PC-9 (cell line): Measurements from ENCODE around the gene BNIP2. TPM values are rescaled to one million over a fixed set of nuclear protein-coding genes. Genes with fewer than 3 reads are reported as not detected.
"Not testable (repeated sequence)": the region's sequence is repeated elsewhere in the genome, so short reads cannot be mapped to it uniquely, and the experiment has no call there.

Source experiments
- BruUV-seq: library from RNA; stranded (reverse); fragments of 400-500 nt; replicated peaks from 2 replicates; lab custom pipeline; 2021; lab: Mats Ljungman, UMichigan
- CTCF ChIA-PET: fragments of 300-600 bp; sonication (Branson Sonifier 250); formaldehyde crosslinking; loops from one replicate; lab custom pipeline; 2022; ENCODE audit warnings: antibody characterized with exemption; lab: Charles Lee
- POLR2A ChIA-PET: fragments of 300-600 bp; sonication (Branson Sonifier 250); formaldehyde crosslinking; loops from one replicate; lab custom pipeline; 2022; ENCODE audit warnings: antibody characterized with exemption; ENCODE audit not compliant: unreplicated experiment; lab: Charles Lee
- DNase-seq, 2 experiments: peaks; one replicate each; pipeline versions ENCODE4 v3.0.0 to v3.0.0-alpha.2; 2015 to 2022; ENCODE audit warnings: mixed read lengths in 1 of 2
- H2AFZ ChIP-seq: fragments of 200-600 bp; sonication (generic); 2 replicates; pipeline ENCODE4 v1.8.1; 2017; ENCODE audit warnings: antibody characterized with exemption
- H3F3A ChIP-seq: fragments of 200-600 bp; sonication (generic); 2 replicates; pipeline ENCODE4 v1.8.1; 2017; ENCODE audit warnings: antibody characterized with exemption, mild to moderate bottlenecking, low read depth; ENCODE audit not compliant: insufficient read depth
- H3K27ac ChIP-seq: fragments of 200-600 bp; sonication (generic); 2 replicates; pipeline ENCODE4 v1.6.1; 2016; ENCODE audit warnings: mixed run types
- H3K27me3 ChIP-seq: fragments of 200-600 bp; sonication (generic); 2 replicates; pipeline ENCODE4 v1.6.1; 2016; ENCODE audit warnings: low read depth, mixed run types; ENCODE audit not compliant: insufficient read depth
- H3K36me3 ChIP-seq: fragments of 200-600 bp; sonication (generic); 2 replicates; pipeline ENCODE4 v1.6.1; 2016; ENCODE audit warnings: low read depth, mixed run types
- H3K4me1 ChIP-seq: fragments of 200-600 bp; sonication (generic); replicated peaks from 2 replicates; pipeline ENCODE4 v1.6.1; 2016; ENCODE audit warnings: mixed run types; ENCODE audit not compliant: insufficient read depth
- H3K4me2 ChIP-seq: fragments of 200-600 bp; sonication (generic); 2 replicates; pipeline ENCODE4 v1.6.1; 2017; ENCODE audit warnings: mixed run types
- H3K4me3 ChIP-seq: fragments of 200-600 bp; sonication (generic); 2 replicates; pipeline ENCODE4 v1.6.1; 2016; ENCODE audit warnings: mixed run types
- H3K79me2 ChIP-seq: fragments of 200-600 bp; sonication (generic); 2 replicates; pipeline ENCODE4 v1.6.1; 2017; ENCODE audit warnings: low read depth, mixed run types
- H3K9me2 ChIP-seq: fragments of 200-600 bp; sonication (generic); 2 replicates; pipeline ENCODE4 v1.8.1; 2017; ENCODE audit warnings: mild to moderate bottlenecking; ENCODE audit not compliant: insufficient read depth
- H3K9me3 ChIP-seq: fragments of 200-600 bp; sonication (generic); 2 replicates; pipeline ENCODE4 v1.8.1; 2016; ENCODE audit warnings: low read depth; ENCODE audit not compliant: insufficient read depth
- H4K20me1 ChIP-seq: fragments of 200-600 bp; sonication (generic); 2 replicates; pipeline ENCODE4 v1.8.1; 2017; ENCODE audit not compliant: insufficient read depth
- EZH2 ChIP-seq: fragments of 200-600 bp; sonication (generic); IDR thresholded peaks from 2 replicates; pipeline ENCODE4 v1.8.0; 2017; ENCODE audit warnings: antibody characterized with exemption, low read depth
- intact Hi-C: fragments of 100-400 bp; cut with micrococcal nuclease; formaldehyde crosslinking; loops from one replicate; pipeline ENCODE4 v1.10.0; 2022; ENCODE audit not compliant: unreplicated experiment
- total RNA-seq: library from RNA; stranded (reverse); gene quantifications from 2 replicates; pipeline ENCODE4 v1.2.3, GENCODE V29; 2021
- TF ChIP-seq, protein P1 (sequence below): fragments of 200-600 bp; sonication (generic); conservative IDR thresholded peaks from 2 replicates; pipeline ENCODE4 v1.6.1; 2017; ENCODE audit warnings: mixed run types, antibody characterized with exemption, mild to moderate bottlenecking, moderate library complexity

BNIP2 gene
- total RNA-seq, 1 experiment from 2014 or later = 64.3 TPM

GRCh38 chr15:59642351-59642750, 46.8 kb downstream of the BNIP2 start:
- Histone ChIP-seq H3K36me3 (peaks cover 9% of the 10 kb centered on the region; the same call in 1 of the 2 replicates), H3K9me3 (no peaks in the 10 kb centered on the region), H3F3A (no peaks in the 10 kb centered on the region), H3K27ac (no peak overlapping the region), H3K79me2 (no peaks in the 10 kb centered on the region; the same call in 1 of the 2 replicates), H3K4me3 (no peak overlapping the region), H3K9me2 (no peaks in the 10 kb centered on the region), H2AFZ (no peak overlapping the region), H3K4me2 (no peak overlapping the region), H3K4me1 (no peaks in the 10 kb centered on the region), H3K27me3 (no peaks in the 10 kb centered on the region), H4K20me1 (no peaks in the 10 kb centered on the region)
- TF ChIP-seq EZH2 = no peak
- TF ChIP-seq, protein P1, sequence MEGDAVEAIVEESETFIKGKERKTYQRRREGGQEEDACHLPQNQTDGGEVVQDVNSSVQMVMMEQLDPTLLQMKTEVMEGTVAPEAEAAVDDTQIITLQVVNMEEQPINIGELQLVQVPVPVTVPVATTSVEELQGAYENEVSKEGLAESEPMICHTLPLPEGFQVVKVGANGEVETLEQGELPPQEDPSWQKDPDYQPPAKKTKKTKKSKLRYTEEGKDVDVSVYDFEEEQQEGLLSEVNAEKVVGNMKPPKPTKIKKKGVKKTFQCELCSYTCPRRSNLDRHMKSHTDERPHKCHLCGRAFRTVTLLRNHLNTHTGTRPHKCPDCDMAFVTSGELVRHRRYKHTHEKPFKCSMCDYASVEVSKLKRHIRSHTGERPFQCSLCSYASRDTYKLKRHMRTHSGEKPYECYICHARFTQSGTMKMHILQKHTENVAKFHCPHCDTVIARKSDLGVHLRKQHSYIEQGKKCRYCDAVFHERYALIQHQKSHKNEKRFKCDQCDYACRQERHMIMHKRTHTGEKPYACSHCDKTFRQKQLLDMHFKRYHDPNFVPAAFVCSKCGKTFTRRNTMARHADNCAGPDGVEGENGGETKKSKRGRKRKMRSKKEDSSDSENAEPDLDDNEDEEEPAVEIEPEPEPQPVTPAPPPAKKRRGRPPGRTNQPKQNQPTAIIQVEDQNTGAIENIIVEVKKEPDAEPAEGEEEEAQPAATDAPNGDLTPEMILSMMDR = peak; percentile 56
- ChIA-PET CTCF (interaction anchor here (0.7 kb wide), 1 partner anchor 10 kb away, joined by 16 read pairs; no protein-coding TSS in a partner anchor), POLR2A (no interaction called here)
- intact Hi-C loops = no loop called here
- no TSS peak for BruUV-seq
- no peak for DNase-seq

DNA sequence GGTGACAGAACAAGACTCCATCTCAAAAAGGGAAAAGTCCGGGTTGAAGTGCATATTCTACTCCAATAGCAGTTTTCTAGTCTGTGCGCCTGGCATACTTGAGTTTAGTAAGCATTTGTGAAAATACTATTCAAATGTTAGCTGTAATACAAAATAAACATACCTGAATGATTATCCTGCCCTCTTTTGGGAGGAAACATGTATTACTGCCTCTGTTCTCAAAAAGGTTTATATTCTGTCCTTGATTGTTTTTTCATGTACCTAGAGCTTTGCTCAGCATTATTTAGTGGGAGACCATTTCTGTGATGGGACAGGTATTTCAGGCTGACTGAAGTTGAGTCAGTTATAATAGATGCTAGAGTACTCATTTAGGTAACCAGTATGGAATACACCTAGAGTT, 51.6 kb downstream of the BNIP2 start:
- H3K27ac ChIP-seq, H3K27me3 ChIP-seq, H3K4me3 ChIP-seq, CTCF ChIA-PET, H4K20me1 ChIP-seq, H3K79me2 ChIP-seq, intact Hi-C loops, H3K9me2 ChIP-seq, H3K4me2 ChIP-seq, H3K36me3 ChIP-seq, DNase-seq, H3K9me3 ChIP-seq, BruUV-seq, H2AFZ ChIP-seq, H3F3A ChIP-seq, H3K4me1 ChIP-seq: not testable (repeated sequence)
- POLR2A ChIA-PET = interaction anchor here (0.6 kb wide), 1 partner anchor 198 kb away, joined by 3 read pairs; no protein-coding TSS in a partner anchor
- TF ChIP-seq, protein P1 = peak; percentile 40; the same call in 1 of the 2 replicates

- BruUV-seq = TSS peak; percentile 10
- H3K27ac ChIP-seq = no peak overlapping the region
- H3K4me3 ChIP-seq = no peak overlapping the region
- TF ChIP-seq, protein P1 = no peak
- TF ChIP-seq EZH2 = no peak
- H3K27me3 ChIP-seq = no peaks in the 10 kb centered on the region
- ChIA-PET CTCF (no interaction called here), POLR2A (interaction anchor here (0.7 kb wide), 1 partner anchor 103 kb away, joined by 4 read pairs; no protein-coding TSS in a partner anchor)
- H3K9me3 ChIP-seq = no peaks in the 10 kb centered on the region
- H3K4me2 ChIP-seq = no peak overlapping the region
- no peaks in the 10 kb centered on the region for H4K20me1 ChIP-seq
- no peaks in the 10 kb centered on the region for H3K9me2 ChIP-seq
- H3K4me1 ChIP-seq = no peaks in the 10 kb centered on the region
- intact Hi-C loops = no loop called here
- no peak for DNase-seq
- H3K79me2 ChIP-seq = no peaks in the 10 kb centered on the region
- H3F3A ChIP-seq = no peaks in the 10 kb centered on the region
- H2AFZ ChIP-seq = no peak overlapping the region
- no peaks in the 10 kb centered on the region; the same call in 1 of the 2 replicates for H3K36me3 ChIP-seq
Measured at GRCh38 chr15:59636184-59636583, 52.9 kb downstream of the BNIP2 start.
